HepG2 (cell line): ENCODE measurements around the gene SH3PXD2A. TPM values are rescaled to one million over a fixed set of nuclear protein-coding genes. Genes with fewer than 3 reads are reported as not detected.

ENCODE experiments used
- ATF6 ChIP-seq: sonication (generic); formaldehyde crosslinking; conservative IDR thresholded peaks from 2 replicates; pipeline ENCODE4 v1.4.0; 2020; ENCODE audit warnings: missing genetic modification reagents
- CCDC6 ChIP-seq: sonication (generic); formaldehyde crosslinking; IDR thresholded peaks from 2 replicates; pipeline ENCODE4 v1.8.1; 2022; ENCODE audit warnings: mild to moderate bottlenecking, missing genetic modification reagents, moderate library complexity
- DRAP1 ChIP-seq: IDR thresholded peaks from 2 replicates; pipeline ENCODE4 v1.6.1; 2016; ENCODE audit warnings: missing genetic modification reagents, missing compliant biosample characterization
- HNRNPL ChIP-seq: fragments of 200-400 bp; formaldehyde crosslinking; IDR thresholded peaks from 2 replicates; pipeline ENCODE4 v1.6.1; 2017; ENCODE audit warnings: mild to moderate bottlenecking, low read depth, low read length
- HOXA7 ChIP-seq: sonication (generic); formaldehyde crosslinking; IDR thresholded peaks from 2 replicates; pipeline ENCODE4 v1.8.1; 2022; ENCODE audit warnings: mild to moderate bottlenecking, missing genetic modification reagents, moderate library complexity
- KDM4B ChIP-seq: sonication (generic); formaldehyde crosslinking; IDR thresholded peaks from 2 replicates; pipeline ENCODE4 v1.4.0; 2020; ENCODE audit warnings: missing genetic modification reagents
- MAFF ChIP-seq: IDR thresholded peaks from 2 replicates; pipeline ENCODE4 v1.6.1; 2011; ENCODE audit warnings: low read depth, low read length, improper control_type of control experiment
- NBN ChIP-seq: fragments of 450-650 bp; conservative IDR thresholded peaks from 2 replicates; pipeline ENCODE4 v1.6.1; 2017
- NCOA1 ChIP-seq: sonication (generic); formaldehyde crosslinking; IDR thresholded peaks from 2 replicates; pipeline ENCODE4 v1.9.0; 2021; ENCODE audit warnings: missing genetic modification reagents
- PCBP1 ChIP-seq: fragments of 200-400 bp; formaldehyde crosslinking; IDR thresholded peaks from 2 replicates; pipeline ENCODE4 v1.6.1; 2017; ENCODE audit warnings: mild to moderate bottlenecking, low read depth, low read length, borderline replicate concordance
- PHB2 ChIP-seq: fragments of 450-650 bp; IDR thresholded peaks from 2 replicates; pipeline ENCODE4 v1.6.1; 2018; ENCODE audit not compliant: partially characterized antibody
- SMAD1 ChIP-seq: sonication (generic); formaldehyde crosslinking; IDR thresholded peaks from 2 replicates; pipeline ENCODE4 v1.4.0; 2020; ENCODE audit warnings: missing genetic modification reagents, low read depth, mild to moderate bottlenecking, borderline replicate concordance
- SNAI1 ChIP-seq: sonication (generic); formaldehyde crosslinking; IDR thresholded peaks from 2 replicates; pipeline ENCODE4 v1.5.0; 2020; ENCODE audit warnings: mild to moderate bottlenecking, missing genetic modification reagents, borderline replicate concordance
- ZBTB4 ChIP-seq: sonication (generic); formaldehyde crosslinking; IDR thresholded peaks from 2 replicates; pipeline ENCODE4 v1.4.0; 2020; ENCODE audit warnings: missing genetic modification reagents, mild to moderate bottlenecking, borderline replicate concordance
- ZNF205 ChIP-seq: IDR thresholded peaks from 2 replicates; pipeline ENCODE4 v1.6.1; 2018; ENCODE audit warnings: missing biosample characterization, missing genetic modification reagents
- ZNF329 ChIP-seq: sonication (generic); formaldehyde crosslinking; IDR thresholded peaks from 2 replicates; pipeline ENCODE4 v1.9.0; 2021; ENCODE audit warnings: low read depth, mild to moderate bottlenecking, missing genetic modification reagents
- ZNF772 ChIP-seq: sonication (generic); formaldehyde crosslinking; IDR thresholded peaks from 2 replicates; pipeline ENCODE4 v1.5.0; 2020; ENCODE audit warnings: mild to moderate bottlenecking, missing genetic modification reagents
- polyA plus RNA-seq, 8 experiments: library from polyadenylated mRNA; depleted of rRNA in 3 of 8; stranded (reverse) in 7 of 8; unstranded in 1 of 8; fragments of >200 nt; fragmentation: Illumina TruSeq in 4 of 8; extraction: Trizol in 4 of 8; gene quantifications; 2 replicates each; pipeline versions ENCODE4 v1.2.1 to v1.2.3, GENCODE V29; 2011 to 2016; ENCODE audit warnings: low read depth in 4 of 8, missing spikeins in 1 of 8, mixed read lengths in 1 of 8; ENCODE audit not compliant: insufficient read depth in 1 of 8
- total RNA-seq, 5 experiments: library from RNA; depleted of rRNA; stranded (reverse); fragments of >200 nt; fragmentation: Illumina TruSeq; extraction: Trizol; gene quantifications; 2 replicates each; pipeline ENCODE4 v1.2.3, GENCODE V29; 2016; ENCODE audit warnings: low read depth in 1 of 5
- TF ChIP-seq, protein P1 (sequence below): sonication (generic); formaldehyde crosslinking; IDR thresholded peaks from 2 replicates; pipeline ENCODE4 v1.9.0; 2021; ENCODE audit warnings: missing genetic modification reagents, borderline replicate concordance

The SH3PXD2A gene
- total and polyA plus RNA-seq, 2 of the 13 experiments (the other 11 are each of a cell fraction or from before 2014, with no cell fraction given), result 11.1 to 11.3 TPM

DNA sequence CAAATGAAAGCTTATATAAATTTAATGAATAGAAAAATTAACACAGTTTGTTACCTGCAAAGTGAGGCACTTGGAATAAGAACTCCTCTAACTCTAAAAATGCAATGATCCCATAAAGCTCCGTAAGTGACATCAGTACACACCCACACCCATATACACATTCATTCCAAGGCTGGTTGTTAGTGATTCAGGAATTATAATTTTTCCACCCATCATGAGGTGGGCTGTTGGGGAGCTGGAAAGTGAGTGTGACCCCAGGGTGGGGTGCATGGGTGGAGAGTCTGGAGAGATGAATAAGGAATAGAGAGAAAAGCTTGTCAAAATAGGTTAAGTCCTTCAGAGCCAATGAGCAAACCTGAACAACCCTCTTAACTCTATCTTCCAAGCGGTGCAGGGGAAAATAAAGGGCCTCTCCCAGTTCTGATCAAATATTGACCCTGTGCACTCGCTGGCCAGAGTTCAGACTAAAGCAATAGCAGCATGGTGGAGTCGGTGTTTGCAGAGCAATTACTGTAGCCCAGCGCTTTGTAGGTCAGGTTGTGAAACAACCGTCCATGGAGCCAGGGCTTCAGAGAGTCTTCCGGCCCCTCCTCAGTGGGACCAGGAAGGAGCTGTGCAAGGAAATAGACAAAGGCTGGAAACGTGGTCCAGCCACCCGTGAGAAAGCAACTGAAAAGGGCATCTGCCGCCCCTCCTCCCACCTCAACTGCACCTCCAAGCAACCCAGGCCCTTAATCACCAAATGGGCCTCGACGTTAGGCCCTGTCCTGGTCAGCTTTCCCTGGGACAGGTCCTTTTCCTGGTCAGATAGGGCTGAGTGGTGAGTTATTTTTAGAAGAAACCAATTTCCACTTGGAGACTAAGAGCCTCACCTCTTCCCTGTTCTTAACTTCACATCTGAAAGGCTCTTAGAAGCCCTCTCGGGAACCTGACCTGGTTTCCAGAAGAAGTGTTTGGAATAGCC is 61.2 kb downstream of the SH3PXD2A start (continued):
- peak; percentile 89; the same call in 1 of the 2 replicates for TF ChIP-seq ZBTB4 (CRISPR knock-in tag)
- TF ChIP-seq KDM4B (CRISPR knock-in tag), result peak; percentile 93
- peak; percentile 97 for TF ChIP-seq ZNF205 (CRISPR knock-in tag)
- TF ChIP-seq CCDC6 (CRISPR knock-in tag), result peak; percentile 94
- no peak for TF ChIP-seq PHB2
- no peak for TF ChIP-seq ATF6
- no peak for TF ChIP-seq SMAD1 (CRISPR knock-in tag)
- 0 out of 2 replicates have a peak, but pooled peaks have one; percentile 18 for TF ChIP-seq ZNF329 (CRISPR knock-in tag)
- no peak for TF ChIP-seq MAFF
- TF ChIP-seq, protein P1, sequence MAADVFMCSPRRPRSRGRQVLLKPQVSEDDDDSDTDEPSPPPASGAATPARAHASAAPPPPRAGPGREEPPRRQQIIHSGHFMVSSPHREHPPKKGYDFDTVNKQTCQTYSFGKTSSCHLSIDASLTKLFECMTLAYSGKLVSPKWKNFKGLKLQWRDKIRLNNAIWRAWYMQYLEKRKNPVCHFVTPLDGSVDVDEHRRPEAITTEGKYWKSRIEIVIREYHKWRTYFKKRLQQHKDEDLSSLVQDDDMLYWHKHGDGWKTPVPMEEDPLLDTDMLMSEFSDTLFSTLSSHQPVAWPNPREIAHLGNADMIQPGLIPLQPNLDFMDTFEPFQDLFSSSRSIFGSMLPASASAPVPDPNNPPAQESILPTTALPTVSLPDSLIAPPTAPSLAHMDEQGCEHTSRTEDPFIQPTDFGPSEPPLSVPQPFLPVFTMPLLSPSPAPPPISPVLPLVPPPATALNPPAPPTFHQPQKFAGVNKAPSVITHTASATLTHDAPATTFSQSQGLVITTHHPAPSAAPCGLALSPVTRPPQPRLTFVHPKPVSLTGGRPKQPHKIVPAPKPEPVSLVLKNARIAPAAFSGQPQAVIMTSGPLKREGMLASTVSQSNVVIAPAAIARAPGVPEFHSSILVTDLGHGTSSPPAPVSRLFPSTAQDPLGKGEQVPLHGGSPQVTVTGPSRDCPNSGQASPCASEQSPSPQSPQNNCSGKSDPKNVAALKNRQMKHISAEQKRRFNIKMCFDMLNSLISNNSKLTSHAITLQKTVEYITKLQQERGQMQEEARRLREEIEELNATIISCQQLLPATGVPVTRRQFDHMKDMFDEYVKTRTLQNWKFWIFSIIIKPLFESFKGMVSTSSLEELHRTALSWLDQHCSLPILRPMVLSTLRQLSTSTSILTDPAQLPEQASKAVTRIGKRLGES (CRISPR knock-in tag), result no peak
- TF ChIP-seq HNRNPL, result no peak
- TF ChIP-seq PCBP1, result no peak
- TF ChIP-seq SNAI1 (CRISPR knock-in tag), result no peak; the same call in 1 of the 2 replicates
- no peak for TF ChIP-seq HOXA7 (CRISPR knock-in tag)
- TF ChIP-seq NBN, result no peak
- TF ChIP-seq NCOA1 (CRISPR knock-in tag), result peak; percentile 86; the same call in 1 of the 2 replicates
- peak; percentile 94 for TF ChIP-seq ZNF772 (CRISPR knock-in tag)
- peak; percentile 50; the same call in 1 of the 2 replicates for TF ChIP-seq DRAP1 (CRISPR knock-in tag)
